Measurements from ENCODE around the gene ABCC3.

DNA sequence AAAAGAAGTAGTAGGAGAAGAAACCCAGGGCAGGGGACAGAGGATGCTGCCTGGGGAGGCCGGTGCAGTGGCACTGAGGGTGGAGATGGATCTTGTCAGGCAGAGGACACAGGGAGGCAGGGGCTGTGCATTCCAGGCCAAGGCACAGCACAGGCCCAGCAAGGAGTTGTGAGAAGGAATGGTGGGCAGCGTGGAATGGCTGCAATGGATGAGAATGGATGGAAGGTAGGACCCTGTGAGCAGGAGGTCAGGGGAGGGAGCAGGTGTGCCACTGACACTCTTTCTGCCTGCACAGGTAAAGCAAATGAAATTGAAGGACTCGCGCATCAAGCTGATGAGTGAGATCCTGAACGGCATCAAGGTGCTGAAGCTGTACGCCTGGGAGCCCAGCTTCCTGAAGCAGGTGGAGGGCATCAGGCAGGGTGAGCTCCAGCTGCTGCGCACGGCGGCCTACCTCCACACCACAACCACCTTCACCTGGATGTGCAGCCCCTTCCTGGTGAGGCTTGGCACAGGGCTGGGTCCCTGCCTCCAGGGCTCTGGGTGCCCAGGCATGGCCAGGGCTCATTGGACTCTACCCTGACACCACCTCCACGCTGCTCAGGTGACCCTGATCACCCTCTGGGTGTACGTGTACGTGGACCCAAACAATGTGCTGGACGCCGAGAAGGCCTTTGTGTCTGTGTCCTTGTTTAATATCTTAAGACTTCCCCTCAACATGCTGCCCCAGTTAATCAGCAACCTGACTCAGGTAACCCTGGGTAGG, 32.8 kb downstream of the ABCC3 start:
- TF ChIP-seq, protein P1, sequence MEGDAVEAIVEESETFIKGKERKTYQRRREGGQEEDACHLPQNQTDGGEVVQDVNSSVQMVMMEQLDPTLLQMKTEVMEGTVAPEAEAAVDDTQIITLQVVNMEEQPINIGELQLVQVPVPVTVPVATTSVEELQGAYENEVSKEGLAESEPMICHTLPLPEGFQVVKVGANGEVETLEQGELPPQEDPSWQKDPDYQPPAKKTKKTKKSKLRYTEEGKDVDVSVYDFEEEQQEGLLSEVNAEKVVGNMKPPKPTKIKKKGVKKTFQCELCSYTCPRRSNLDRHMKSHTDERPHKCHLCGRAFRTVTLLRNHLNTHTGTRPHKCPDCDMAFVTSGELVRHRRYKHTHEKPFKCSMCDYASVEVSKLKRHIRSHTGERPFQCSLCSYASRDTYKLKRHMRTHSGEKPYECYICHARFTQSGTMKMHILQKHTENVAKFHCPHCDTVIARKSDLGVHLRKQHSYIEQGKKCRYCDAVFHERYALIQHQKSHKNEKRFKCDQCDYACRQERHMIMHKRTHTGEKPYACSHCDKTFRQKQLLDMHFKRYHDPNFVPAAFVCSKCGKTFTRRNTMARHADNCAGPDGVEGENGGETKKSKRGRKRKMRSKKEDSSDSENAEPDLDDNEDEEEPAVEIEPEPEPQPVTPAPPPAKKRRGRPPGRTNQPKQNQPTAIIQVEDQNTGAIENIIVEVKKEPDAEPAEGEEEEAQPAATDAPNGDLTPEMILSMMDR (IDR thresholded peaks at IDR 0.05) = no peak
- no peak for TF ChIP-seq POLR2A (IDR thresholded peaks at IDR 0.05)
